SJSA1 (cell line): Measurements from ENCODE around the gene CNOT11. TPM values are rescaled to one million over a fixed set of nuclear protein-coding genes. Genes with fewer than 3 reads are reported as not detected.
"Not testable (repeated sequence)": the region's sequence is repeated elsewhere in the genome, so short reads cannot be mapped to it uniquely, and the experiment has no call there.

Experiments
- DNase-seq, 2 experiments: peaks; one replicate each; pipeline ENCODE4 v3.0.0-alpha.2; 2015 to 2020; ENCODE audit warnings: low spot score in 2 of 2, low read depth in 1 of 2
- H3K27ac ChIP-seq: fragments of 250-450 bp; sonication (Bioruptor Pico); 2 replicates; pipeline ENCODE4 v1.5.1; 2020; ENCODE audit warnings: mild to moderate bottlenecking, moderate library complexity
- H3K27me3 ChIP-seq: fragments of 250-450 bp; sonication (Bioruptor Pico); replicated peaks from 2 replicates; pipeline ENCODE4 v1.5.1; 2020; ENCODE audit warnings: mild to moderate bottlenecking, moderate library complexity
- H3K36me3 ChIP-seq: fragments of 250-450 bp; sonication (Bioruptor Pico); 2 replicates; pipeline ENCODE4 v1.5.1; 2020; ENCODE audit warnings: mild to moderate bottlenecking
- H3K4me1 ChIP-seq: fragments of 250-450 bp; sonication (Bioruptor Pico); replicated peaks from 2 replicates; pipeline ENCODE4 v1.6.1; 2021; ENCODE audit warnings: mild to moderate bottlenecking
- H3K4me3 ChIP-seq: fragments of 250-450 bp; sonication (Bioruptor Pico); 2 replicates; pipeline ENCODE4 v1.5.1; 2020; ENCODE audit warnings: mild to moderate bottlenecking
- H3K9me3 ChIP-seq: fragments of 250-450 bp; sonication (Bioruptor Pico); replicated peaks from 2 replicates; pipeline ENCODE4 v1.5.1; 2020; ENCODE audit warnings: mild to moderate bottlenecking
- total RNA-seq: library from RNA; depleted of rRNA; stranded (reverse); fragments of >200 nt; shearing (Covaris generic); gene quantifications from 2 replicates; pipeline ENCODE4 v1.2.3, GENCODE V29; 2014

CNOT11 gene
- total RNA-seq, 1 experiment from 2014 or later: 59.8 TPM

DNA sequence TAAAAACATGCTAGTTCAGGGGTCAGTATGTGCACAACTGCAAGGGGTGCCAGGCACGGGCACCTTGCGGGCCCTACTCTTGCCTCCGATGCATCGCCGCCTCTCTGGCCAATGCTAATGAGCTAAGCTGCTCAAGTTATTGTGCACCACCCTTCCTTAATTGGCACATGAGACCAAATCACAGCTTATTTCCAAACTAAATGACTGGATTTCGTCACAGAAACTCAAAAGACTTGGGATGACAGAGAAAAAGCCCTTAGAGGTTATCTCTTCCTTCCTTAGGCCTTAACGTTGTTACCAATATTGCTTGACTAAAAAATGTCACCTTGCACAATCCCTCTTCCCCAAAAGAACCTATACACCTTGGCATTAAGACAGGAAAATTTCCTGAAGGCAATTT is 48.1 kb downstream of the CNOT11 start:
- H3K27me3 ChIP-seq: no peaks in the 10 kb centered on the region
- H3K4me1 ChIP-seq: peaks cover 19% of the 10 kb centered on the region
- peaks cover 13% of the 10 kb centered on the region for H3K36me3 ChIP-seq
- no peaks in the 10 kb centered on the region for H3K9me3 ChIP-seq
- no peak for DNase-seq
- H3K4me3 ChIP-seq: no peak overlapping the region
- H3K27ac ChIP-seq: no peak overlapping the region

DNA sequence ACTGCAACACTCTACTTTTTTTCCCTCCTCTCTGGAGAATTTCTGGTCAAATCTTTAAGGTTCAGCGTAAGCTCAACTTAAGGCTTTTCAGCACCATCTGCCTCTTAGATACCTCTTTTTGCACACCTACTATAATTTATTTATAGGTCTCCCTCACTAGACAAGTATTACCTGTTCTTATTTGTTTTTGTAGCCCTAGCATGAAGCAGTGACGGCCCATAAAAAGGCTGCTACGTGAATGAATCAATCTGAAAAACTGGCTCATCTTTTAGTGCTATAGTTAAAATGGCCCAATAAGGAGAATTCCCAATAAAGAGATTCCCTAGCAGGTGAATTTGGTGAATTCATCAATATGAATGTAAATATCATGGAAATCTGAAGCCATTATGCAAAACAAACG is 49.3 kb downstream of the CNOT11 start:
- no peak for DNase-seq
- Histone ChIP-seq H3K9me3 (no peaks in the 10 kb centered on the region), H3K27me3 (no peaks in the 10 kb centered on the region), H3K4me1 (peaks cover 20% of the 10 kb centered on the region), H3K4me3 (no peak overlapping the region), H3K27ac (no peak overlapping the region), H3K36me3 (peaks cover 21% of the 10 kb centered on the region)

DNA sequence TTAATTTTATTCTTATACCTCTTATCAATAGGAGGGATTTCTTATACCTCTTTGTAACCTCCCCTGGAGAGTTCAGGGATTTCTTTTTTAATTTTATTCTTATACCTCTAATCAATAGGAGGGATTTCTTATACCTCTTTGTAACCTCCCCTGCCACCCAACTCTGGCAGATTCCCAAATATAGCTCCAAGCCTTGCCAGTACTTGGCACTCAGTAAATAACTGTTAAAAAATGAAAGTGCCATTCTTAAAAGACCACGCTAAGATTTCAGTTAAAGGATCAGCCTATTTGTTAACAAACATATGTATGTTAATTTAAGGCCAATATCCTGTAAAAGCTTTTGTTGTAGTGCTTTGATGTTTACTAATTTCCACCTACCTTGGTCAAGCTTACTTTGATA is 51.0 kb downstream of the CNOT11 start:
- H3K36me3 ChIP-seq: peaks cover 28% of the 10 kb centered on the region
- H3K9me3 ChIP-seq: no peaks in the 10 kb centered on the region
- H3K4me1 ChIP-seq: peaks cover 35% of the 10 kb centered on the region
- no peaks in the 10 kb centered on the region for H3K27me3 ChIP-seq
- no peak overlapping the region for H3K4me3 ChIP-seq
- no peak overlapping the region for H3K27ac ChIP-seq
- DNase-seq: no peak

DNA sequence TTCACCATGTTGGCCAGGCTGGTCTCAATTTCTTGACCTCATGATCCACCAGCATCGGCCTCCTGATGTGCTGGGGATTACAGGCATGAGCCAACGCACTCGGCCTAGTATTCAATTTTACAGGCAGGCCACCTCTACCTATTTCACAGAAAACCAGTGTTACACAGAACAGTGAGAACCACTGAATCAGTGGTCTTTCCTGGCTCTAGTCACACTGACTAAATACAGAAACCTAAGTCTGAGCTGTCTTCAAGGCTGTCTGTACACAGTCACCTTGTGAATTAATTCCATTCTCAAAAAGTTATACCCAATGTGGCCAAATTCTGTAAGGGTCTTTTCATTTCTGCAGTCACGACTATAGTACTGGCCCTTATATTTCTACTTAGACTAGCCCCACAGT is 52.3 kb downstream of the CNOT11 start:
- Histone ChIP-seq H3K4me1 (peaks cover 38% of the 10 kb centered on the region), H3K27ac (no peak overlapping the region), H3K27me3 (no peaks in the 10 kb centered on the region), H3K9me3 (no peaks in the 10 kb centered on the region), H3K4me3 (no peak overlapping the region), H3K36me3 (peaks cover 28% of the 10 kb centered on the region)
- no peak for DNase-seq

DNA sequence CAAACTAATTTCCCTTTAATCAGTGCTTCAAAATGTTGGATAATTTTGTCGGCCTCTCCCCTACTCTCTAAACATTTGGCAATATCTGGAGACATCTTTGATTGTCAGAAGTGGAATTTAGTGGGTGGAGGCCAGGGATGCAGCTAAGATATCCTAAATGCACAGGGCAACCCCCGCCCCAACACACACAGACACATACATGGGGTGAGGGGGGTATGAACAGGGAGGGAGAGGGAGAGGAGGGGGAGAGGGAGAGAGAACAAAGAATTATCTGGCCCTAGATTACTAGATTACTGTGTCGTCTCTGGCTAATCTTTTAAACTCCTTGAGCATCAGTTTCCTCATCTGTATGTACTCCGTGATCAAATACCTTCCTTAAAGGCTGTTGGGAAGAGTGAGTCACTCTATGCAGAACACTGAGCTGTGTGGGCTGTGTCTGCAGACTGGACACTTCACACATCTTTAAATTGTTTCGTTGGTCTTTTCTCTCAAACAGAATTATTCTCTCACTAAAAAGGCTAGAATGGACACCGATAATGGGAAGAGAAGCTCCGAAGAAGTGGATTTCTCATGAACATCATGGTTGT is 52.9 kb downstream of the CNOT11 start:
- peak in 1 of 2 experiments; percentile 8 for DNase-seq
- Histone ChIP-seq H3K4me1 (peaks cover 38% of the 10 kb centered on the region), H3K9me3 (no peaks in the 10 kb centered on the region), H3K27me3 (no peaks in the 10 kb centered on the region), H3K4me3 (no peak overlapping the region), H3K27ac (no peak overlapping the region), H3K36me3 (peaks cover 28% of the 10 kb centered on the region)

DNA sequence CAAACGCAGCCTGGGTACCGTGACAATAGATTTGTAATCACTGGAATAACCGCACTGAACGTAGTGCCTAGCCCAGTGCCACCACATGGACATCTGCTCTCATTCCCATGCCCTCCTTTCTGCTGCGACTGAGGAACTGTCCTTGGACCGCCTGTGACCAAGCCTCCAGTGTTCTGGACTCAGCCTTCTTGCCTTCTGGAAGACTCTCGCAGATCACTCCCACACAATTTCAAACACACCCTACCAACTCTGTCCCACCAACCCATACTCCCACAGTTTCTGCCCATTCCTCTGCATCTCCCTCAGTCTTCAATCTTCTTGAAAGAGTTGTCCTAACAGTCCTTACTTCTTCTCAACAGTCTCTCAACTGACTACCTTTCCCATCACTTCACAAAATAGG is 53.7 kb downstream of the CNOT11 start:
- H3K9me3 ChIP-seq: no peaks in the 10 kb centered on the region
- DNase-seq: no peak
- peak overlapping the region; percentile 91 for H3K4me3 ChIP-seq
- H3K36me3 ChIP-seq: peaks cover 28% of the 10 kb centered on the region
- no peaks in the 10 kb centered on the region for H3K27me3 ChIP-seq
- peak overlapping the region; percentile 12 for H3K27ac ChIP-seq
- peaks cover 38% of the 10 kb centered on the region for H3K4me1 ChIP-seq

DNA sequence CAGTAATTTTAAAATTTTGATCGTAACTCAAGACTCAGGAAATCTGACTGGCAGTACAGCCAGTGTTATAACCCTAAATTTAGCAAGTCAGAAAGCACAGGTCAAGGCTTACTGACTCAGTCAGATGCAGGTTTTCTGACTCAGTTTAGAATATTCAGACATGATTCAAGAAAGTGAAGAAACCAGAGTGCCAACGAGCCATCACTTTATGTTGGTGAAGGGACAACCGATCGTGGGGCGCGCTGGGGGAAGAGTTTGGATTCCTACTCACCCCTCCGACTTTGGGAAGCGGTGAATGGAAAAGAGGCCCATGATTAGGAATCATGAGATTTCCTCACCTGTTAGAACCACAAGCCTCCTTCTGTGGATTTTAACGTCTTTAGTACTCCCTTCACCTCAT is 54.8 kb downstream of the CNOT11 start:
- Histone ChIP-seq H3K4me1 (peaks cover 38% of the 10 kb centered on the region), H3K27me3 (no peaks in the 10 kb centered on the region), H3K36me3 (peaks cover 28% of the 10 kb centered on the region), H3K27ac (no peak overlapping the region), H3K4me3 (peak overlapping the region; percentile 91), H3K9me3 (no peaks in the 10 kb centered on the region)
- DNase-seq: peak in 1 of 2 experiments; percentile 7

DNA sequence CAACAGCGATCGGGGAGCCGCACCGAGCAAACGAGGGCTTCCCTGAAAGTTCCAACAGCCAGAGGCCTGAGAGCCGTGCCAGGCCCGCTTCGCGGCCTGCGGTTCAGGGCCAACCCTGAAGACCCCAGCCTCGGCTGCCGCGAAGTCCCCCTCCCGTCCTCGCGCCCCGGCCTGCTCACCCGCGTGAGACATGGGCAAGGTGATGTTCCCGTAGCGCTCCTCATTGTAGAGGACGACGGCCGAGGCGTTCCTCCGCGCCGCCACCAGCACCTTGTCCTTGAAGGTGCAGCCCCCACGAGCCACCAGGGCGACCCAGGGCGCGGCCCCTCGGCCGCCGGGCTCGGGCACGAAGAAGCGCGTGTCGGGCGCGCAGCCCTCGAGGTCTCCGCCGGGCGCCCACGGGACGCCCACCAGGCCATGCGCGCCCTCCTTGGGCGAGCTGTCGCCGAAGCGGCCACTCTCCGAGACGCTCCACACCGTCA is 55.3 kb downstream of the CNOT11 start:
- DNase-seq: no peak
- peaks cover 38% of the 10 kb centered on the region for H3K4me1 ChIP-seq
- peak overlapping the region; percentile 47 for H3K27ac ChIP-seq
- peak overlapping the region; percentile 91 for H3K4me3 ChIP-seq
- no peaks in the 10 kb centered on the region for H3K27me3 ChIP-seq
- no peaks in the 10 kb centered on the region for H3K9me3 ChIP-seq
- peaks cover 28% of the 10 kb centered on the region for H3K36me3 ChIP-seq

DNA sequence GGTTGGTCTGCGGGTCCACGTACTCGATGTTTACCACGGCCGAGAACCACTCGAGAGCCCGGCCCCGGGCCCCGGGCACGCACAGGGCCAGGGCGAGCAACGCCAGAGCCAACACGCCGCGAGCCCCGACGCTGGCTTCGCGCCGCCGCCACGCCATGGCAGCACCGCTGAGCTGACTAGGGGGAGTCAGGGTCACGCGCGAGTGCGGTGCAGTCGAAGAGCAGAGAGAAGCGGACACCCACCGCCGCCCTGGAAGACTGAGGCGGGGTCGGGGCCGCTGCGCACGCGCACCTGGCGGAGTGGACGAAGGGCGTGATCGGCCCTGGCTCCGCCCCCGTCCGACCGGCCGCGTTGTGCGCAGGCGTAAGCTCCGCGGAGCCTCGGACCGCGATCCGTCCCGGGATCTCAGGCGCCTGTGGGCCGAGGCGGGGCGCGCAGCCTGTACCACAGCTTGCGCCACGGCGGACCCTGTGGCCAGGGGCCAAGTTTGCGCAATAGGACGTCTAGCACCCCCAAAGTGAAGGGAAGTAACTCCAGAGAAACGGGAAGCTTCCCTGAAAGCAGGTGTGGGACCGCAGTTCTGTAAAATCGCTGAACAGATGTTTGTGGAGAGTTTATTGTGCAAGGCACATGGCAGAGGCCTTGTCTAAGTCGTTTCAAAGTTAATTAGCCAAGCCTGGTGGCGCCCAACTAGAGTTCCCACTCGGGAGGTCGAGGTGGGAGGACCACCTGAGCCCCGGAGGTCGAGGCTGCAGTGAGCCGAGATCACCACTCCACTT is 55.9 kb downstream of the CNOT11 start, which contains the start of gene RNF149:
TSS of gene RNF149 (minus strand) at position 270 of the 779 bp plus-strand sequence. CDS start at position 157, 113 bp downstream.
- peak within 1 kb of the TSS; percentile 91 for H3K4me3 ChIP-seq
- H3K27me3 ChIP-seq: no peaks in the 10 kb centered on the region
- peaks cover 28% of the 10 kb centered on the region for H3K36me3 ChIP-seq
- DNase-seq: peak; percentile 89 to 90
- H3K27ac ChIP-seq: peak within 1 kb of the TSS; percentile 47
- H3K9me3 ChIP-seq: no peaks in the 10 kb centered on the region
- peaks cover 38% of the 10 kb centered on the region for H3K4me1 ChIP-seq

DNA sequence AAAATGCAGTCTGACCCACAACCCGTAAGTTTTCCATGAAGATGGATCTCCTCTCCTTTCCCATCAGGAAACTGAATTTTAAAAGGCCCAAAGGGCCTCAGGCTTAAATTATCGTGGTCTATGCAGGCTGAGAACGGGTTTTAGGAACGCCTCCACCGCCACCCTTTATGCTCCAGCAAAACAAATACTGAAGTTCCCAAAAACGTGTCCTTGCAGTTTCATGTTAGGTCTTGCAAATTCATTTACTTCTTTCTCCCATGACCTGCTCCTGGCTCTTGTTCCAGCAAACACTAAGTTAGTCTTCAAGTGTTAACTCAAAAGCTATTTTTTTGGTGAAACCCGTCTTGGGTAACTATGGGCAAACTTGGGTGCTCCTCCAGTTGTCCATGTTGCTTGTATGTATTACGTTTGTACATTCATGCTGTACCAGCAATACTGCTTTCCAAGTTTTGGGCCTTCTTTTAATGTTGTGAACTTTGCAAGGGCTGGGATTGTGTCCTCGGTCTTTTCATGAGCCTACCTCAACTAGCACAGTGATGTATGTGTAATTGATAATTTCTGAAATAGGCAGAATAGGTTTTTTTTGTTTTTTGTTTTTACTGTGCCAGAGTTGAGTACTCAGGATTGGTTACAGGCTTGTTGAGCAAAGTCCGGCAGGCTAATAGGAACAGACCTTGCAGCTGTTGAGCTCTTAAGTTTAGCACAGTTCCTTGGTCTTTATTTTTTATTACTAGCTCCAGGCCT is 57.6 kb downstream of the CNOT11 start:
- no peak for DNase-seq
- H3K36me3 ChIP-seq: peaks cover 17% of the 10 kb centered on the region
- H3K4me1 ChIP-seq: peaks cover 35% of the 10 kb centered on the region
- no peak overlapping the region for H3K27ac ChIP-seq
- no peaks in the 10 kb centered on the region for H3K27me3 ChIP-seq
- no peaks in the 10 kb centered on the region for H3K9me3 ChIP-seq
- H3K4me3 ChIP-seq: no peak overlapping the region

DNA sequence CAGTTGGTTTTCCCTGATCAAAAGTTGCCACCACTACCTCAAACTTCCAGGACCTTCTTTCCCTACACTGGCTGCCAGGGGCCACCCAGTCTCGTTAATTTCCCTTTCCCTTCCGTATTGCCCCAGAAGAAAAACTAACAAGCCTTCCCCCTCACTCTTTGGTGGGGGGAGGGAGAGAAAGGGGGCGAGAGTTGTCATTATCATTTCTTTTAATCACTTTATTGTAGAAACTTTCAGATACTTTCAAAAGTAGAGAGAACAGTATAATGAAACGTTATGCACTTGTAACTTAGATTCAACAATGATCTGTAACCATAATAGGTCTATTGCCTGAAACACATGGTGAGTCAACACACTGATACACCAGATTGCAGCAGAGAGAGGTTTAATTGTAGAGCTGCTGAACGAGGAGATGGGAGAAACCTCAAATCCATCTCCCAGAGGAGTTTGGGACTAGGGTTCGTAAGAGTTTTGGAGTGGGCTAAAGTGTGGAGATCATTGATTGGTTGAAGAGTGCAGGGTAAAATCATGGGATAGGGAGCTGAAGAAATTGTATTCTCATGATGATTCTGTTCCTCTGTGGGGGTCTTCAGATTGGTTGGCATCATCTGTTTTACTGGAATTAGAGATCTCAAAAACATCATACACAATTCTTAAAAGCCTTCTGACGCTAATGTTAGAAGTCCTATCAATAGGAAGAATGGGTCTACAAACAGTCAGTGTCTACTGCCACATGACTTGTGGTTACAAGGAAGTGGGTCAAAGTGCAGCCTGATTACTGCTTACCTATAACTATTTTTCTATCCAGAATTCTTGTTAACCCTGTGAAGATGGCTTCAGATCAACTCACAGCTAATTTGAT is 58.4 kb downstream of the CNOT11 start:
- DNase-seq: no peak
- Histone ChIP-seq H3K4me3 (no peak overlapping the region), H3K9me3 (no peaks in the 10 kb centered on the region), H3K4me1 (peaks cover 27% of the 10 kb centered on the region), H3K27ac (no peak overlapping the region), H3K27me3 (no peaks in the 10 kb centered on the region), H3K36me3 (peaks cover 13% of the 10 kb centered on the region)

DNA sequence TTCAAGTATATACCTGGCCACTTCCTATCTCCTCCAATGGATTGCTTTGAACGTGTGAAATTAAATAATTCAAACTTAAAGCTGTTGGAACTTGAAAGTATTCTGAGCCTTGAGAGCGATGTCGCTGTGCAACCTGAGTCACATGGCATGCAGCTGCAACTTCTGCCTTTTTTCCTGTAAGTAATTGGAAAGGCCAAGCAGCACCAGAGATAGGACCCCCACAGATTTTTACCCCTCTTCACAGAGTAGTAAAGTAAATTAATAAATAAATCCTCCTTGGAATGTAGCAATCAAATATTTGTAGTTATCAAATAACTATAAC is 59.0 kb downstream of the CNOT11 start:
- H3K9me3 ChIP-seq: no peaks in the 10 kb centered on the region
- H3K27me3 ChIP-seq: no peaks in the 10 kb centered on the region
- H3K4me1 ChIP-seq: peaks cover 21% of the 10 kb centered on the region
- H3K27ac ChIP-seq: no peak overlapping the region
- peaks cover 7% of the 10 kb centered on the region for H3K36me3 ChIP-seq
- DNase-seq: no peak
- H3K4me3 ChIP-seq: no peak overlapping the region

DNA sequence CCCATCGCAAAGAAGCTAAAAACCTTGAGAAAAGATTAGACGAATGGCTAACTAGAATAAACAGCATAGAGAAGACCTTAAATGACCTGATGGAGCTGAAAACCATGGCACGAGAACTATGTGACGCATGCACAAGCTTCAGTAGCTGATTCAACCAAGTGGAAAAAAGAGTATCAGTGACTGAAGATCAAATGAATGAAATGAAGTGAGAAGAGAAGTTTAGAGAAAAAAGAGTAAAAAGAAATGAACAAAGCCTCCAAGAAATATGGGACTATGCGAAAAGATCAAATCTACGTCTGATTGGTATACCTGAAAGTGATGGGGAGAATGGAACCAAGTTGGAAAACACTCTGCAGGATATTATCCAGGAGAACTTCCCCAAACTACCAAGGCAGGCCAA is 63.9 kb downstream of the CNOT11 start:
- H3K9me3 ChIP-seq, H3K4me3 ChIP-seq, H3K36me3 ChIP-seq: not testable (repeated sequence)

More for the DNA sequence above, 63.9 kb downstream of the CNOT11 start:
- H3K27me3 ChIP-seq, H3K4me1 ChIP-seq, DNase-seq, H3K27ac ChIP-seq: not testable (repeated sequence)
